ENCODE data around the gene OXCT1.
"Not testable (repeated sequence)": the region's sequence is repeated elsewhere in the genome, so short reads cannot be mapped to it uniquely, and the experiment has no call there.

OXCT1 gene

DNA sequence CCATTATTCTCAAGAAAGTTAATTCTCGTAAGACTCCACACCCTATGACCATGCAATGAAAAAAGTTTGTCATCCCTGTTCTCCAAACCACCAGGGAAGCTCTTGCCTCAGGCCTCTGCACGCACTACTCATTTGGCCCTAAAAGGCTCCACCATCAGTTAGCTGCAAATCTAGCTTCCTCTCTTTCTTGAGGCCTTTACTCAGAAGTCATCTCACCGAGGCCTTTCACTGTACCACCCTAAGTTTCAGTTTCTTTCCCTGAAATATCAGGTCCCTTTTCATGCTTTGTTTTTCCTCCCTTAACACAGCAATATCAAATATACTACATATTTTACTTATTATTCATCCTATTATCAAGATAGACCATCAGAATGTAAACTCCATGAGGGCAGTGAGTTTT is 39.1 kb downstream of the OXCT1 start:
- Mint-ChIP-seq H3K27ac (no peak overlapping the region), H3K27me3 (no peaks in the 10 kb centered on the region), H3K4me1 (ENCODE audit: low read depth) (no peaks in the 10 kb centered on the region), H3K4me3 (no peak overlapping the region), H3K36me3 (ENCODE audit: low read depth) (peaks cover 18% of the 10 kb centered on the region), H3K9me3 (no peaks in the 10 kb centered on the region)
- intact Hi-C loops (cut with micrococcal nuclease) = no loop called here

DNA sequence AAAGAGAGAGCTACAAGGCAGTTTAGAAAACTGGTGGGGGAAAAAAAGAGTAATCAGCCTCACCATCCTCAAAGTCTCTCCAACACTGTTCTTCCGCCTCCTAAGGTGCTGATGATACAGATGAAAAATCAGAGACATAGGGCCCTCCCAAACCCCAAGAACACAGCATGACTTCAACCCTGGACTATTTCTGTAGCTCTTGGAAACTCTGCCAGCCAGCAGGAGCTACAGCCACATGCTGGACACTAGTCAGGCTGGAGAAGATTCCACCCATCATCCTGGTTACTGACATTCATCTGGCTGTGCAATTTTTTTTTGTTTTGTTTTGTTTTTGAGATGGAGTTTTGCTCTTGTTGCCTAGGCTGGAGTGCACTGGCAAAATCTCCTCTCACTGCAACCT is 42.4 kb downstream of the OXCT1 start:
- H3K36me3 Mint-ChIP-seq (ENCODE audit: low read depth) = peaks cover 10% of the 10 kb centered on the region
- intact Hi-C loops (cut with micrococcal nuclease) = no loop called here
- H3K4me3 Mint-ChIP-seq = no peak overlapping the region
- H3K27ac Mint-ChIP-seq = no peak overlapping the region
- H3K9me3 Mint-ChIP-seq = no peaks in the 10 kb centered on the region
- H3K4me1 Mint-ChIP-seq (ENCODE audit: low read depth) = no peaks in the 10 kb centered on the region
- H3K27me3 Mint-ChIP-seq = no peaks in the 10 kb centered on the region

DNA sequence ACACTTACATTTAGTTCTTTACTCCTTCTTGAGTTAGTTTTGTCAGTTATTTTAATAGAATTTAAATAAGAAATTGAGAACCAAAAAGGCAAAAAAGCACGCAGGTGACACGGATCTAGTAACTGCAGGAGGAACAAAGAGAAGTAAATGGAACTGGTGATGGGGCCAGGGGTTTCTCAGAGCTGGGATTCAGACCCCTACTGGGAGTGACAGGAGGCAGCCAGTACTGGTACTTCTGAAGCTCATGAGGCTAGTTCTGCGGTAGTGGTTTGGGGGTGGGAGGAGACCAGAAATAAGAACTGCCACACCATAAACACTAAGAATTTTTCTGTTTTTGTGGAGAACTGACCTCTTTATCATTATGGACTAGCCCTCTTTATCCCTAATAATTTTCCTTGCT is 48.2 kb downstream of the OXCT1 start:
- Mint-ChIP-seq H3K9me3 (no peaks in the 10 kb centered on the region), H3K36me3 (ENCODE audit: low read depth) (no peaks in the 10 kb centered on the region), H3K4me3 (no peak overlapping the region), H3K27me3 (no peaks in the 10 kb centered on the region), H3K4me1 (ENCODE audit: low read depth) (peaks cover 6% of the 10 kb centered on the region), H3K27ac (no peak overlapping the region)
- intact Hi-C loops (cut with micrococcal nuclease) = no loop called here

DNA sequence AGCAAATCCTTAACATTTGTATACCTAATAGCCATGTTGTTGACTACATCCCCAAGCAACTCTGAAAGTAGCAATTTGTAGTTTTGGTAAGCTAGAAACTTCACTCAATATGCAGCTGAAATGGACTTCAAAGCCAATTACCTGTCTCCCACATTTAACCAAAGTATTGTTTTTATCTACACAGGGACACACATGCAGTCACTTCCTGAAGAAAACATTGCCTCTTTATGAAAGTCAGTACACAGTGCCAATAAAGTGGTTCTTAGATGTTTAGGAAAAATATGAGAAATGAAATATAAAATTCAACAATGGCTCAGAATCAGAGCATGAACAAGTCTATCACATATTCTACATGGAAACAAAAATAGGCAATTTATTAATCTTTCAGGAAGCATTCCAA is 49.2 kb downstream of the OXCT1 start:
- Mint-ChIP-seq H3K36me3 (ENCODE audit: low read depth) (no peaks in the 10 kb centered on the region), H3K27me3 (no peaks in the 10 kb centered on the region), H3K4me1 (ENCODE audit: low read depth) (peaks cover 6% of the 10 kb centered on the region), H3K4me3 (no peak overlapping the region), H3K27ac (no peak overlapping the region), H3K9me3 (no peaks in the 10 kb centered on the region)
- intact Hi-C loops (cut with micrococcal nuclease) = no loop called here

DNA sequence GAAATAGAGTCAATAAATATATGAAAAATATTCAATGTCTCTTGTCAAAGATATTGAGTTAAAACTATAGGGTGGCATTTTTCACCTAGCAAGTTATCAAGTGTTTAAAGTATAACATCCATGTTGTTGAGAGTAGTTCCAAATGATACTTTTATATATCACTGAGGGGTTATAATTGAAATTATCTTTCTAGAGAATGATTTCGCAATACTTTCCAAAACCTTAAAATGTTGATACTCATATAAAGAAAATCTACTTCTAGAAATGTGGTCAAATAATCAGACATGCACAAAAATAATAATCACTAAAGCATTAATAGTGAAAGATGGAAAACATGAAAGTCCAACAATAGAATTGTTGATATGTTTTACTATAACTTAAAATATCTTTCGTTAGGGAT is 50.1 kb downstream of the OXCT1 start:
- Mint-ChIP-seq H3K9me3 (no peaks in the 10 kb centered on the region), H3K36me3 (ENCODE audit: low read depth) (no peaks in the 10 kb centered on the region), H3K27me3 (no peaks in the 10 kb centered on the region), H3K4me1 (ENCODE audit: low read depth) (peaks cover 6% of the 10 kb centered on the region), H3K4me3 (no peak overlapping the region), H3K27ac (no peak overlapping the region)
- intact Hi-C loops (cut with micrococcal nuclease) = no loop called here

DNA sequence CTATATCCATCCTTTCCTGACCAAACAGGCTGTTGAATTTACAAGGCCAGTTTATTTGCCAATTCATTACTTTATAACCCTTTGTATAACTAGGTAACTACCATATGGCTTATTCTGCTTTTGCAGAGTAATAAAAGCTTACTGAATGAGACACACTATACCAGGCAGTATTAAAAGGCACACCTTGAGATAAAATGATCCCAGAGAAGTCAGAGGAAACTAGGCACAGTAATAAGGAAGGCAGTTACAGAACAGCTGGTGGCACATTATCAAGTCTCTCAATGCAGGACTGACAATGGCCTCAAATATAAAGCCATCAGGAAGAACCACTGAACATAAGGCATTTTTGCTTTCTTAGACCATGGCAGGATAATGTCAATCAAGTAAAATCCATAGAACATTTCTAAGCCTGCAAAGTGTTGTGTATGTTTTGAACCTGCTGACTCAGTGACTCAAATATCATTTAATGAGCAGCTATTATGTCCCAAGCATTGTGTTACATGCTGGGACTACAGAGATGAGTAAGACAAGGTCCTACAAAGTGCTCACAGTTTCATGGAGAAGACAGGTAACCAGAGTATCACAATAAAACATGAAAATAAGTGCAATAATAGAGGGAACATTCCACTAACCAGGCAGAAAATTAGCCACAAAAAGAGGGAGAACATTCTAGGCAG is 52.5 kb downstream of the OXCT1 start:
- Mint-ChIP-seq H3K27ac (no peak overlapping the region), H3K36me3 (ENCODE audit: low read depth) (no peaks in the 10 kb centered on the region), H3K27me3 (no peaks in the 10 kb centered on the region), H3K9me3 (no peaks in the 10 kb centered on the region), H3K4me1 (ENCODE audit: low read depth) (peaks cover 12% of the 10 kb centered on the region), H3K4me3 (no peak overlapping the region)
- intact Hi-C loops (cut with micrococcal nuclease) = no loop called here

DNA sequence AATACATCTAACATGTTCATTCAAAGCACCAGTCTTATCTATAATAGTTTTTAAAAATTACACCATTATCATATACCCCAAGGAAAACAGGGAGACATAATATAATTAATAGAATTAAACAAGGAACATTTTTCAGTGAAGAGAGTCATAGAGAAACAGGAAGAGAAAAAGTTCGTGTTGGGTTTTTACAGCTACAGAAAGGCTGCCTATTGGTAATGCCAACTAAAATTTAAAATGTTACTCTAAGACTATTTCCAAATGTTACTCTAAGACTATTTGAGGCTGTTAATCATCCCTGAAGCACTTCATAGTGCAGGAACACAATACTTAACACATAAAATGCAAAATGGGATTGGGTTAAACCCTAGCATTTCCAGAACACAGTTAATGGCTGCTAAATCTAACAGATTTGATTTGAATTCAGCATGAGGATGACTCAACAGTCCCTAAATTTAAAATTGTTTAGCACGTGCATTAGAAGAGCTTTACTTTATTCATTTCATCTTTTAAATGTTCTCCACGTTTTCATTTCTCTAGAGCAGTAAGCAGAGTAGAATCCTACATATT is 54.5 kb downstream of the OXCT1 start:
- no peaks in the 10 kb centered on the region for H3K27me3 Mint-ChIP-seq
- intact Hi-C loops (cut with micrococcal nuclease) = no loop called here
- H3K27ac Mint-ChIP-seq = no peak overlapping the region
- peaks cover 20% of the 10 kb centered on the region for H3K4me1 Mint-ChIP-seq (ENCODE audit: low read depth)
- no peaks in the 10 kb centered on the region for H3K36me3 Mint-ChIP-seq (ENCODE audit: low read depth)
- no peak overlapping the region for H3K4me3 Mint-ChIP-seq
- H3K9me3 Mint-ChIP-seq = no peaks in the 10 kb centered on the region

DNA sequence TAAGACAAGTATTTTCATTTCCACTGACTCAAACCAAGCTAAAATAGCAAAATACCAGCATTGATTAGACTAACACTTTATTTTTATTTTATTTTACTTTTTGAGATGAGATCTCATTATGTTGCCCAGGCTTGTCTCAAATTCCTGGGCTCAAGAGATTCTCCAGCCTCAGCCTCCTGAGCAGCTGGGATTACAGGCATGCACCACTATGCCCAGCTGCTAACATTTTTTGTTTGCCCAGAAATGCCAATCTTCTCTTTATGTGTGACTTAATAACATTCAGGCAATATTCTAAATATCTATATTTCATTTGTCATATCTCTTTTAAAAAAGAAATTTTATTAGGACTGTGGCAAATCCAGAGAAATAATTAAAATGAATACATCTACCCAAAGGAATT is 55.0 kb downstream of the OXCT1 start:
- no peak overlapping the region for H3K27ac Mint-ChIP-seq
- H3K9me3 Mint-ChIP-seq = no peaks in the 10 kb centered on the region
- H3K27me3 Mint-ChIP-seq = no peaks in the 10 kb centered on the region
- intact Hi-C loops (cut with micrococcal nuclease) = no loop called here
- no peaks in the 10 kb centered on the region for H3K36me3 Mint-ChIP-seq (ENCODE audit: low read depth)
- peaks cover 20% of the 10 kb centered on the region for H3K4me1 Mint-ChIP-seq (ENCODE audit: low read depth)
- no peak overlapping the region for H3K4me3 Mint-ChIP-seq

DNA sequence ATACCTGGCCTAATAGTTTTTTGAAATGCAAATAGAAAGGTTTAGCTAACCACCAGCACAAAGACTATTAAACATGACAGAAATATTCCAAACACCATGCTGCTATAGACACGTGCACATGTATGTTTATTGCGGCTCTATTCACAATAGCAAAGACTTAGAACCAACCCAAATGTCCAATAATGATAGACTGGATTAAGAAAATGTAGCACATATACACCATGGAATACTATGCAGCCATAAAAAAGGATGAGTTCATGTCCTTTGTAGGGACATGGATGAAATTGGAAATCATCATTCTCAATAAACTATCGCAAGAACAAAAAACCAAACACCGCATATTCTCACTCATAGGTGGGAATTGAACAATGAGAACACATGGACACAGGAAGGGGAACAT is 55.9 kb downstream of the OXCT1 start:
- H3K4me3 Mint-ChIP-seq; H3K9me3 Mint-ChIP-seq; H3K27ac Mint-ChIP-seq; H3K27me3 Mint-ChIP-seq; H3K36me3 Mint-ChIP-seq (ENCODE audit: low read depth); intact Hi-C loops (cut with micrococcal nuclease): not testable (repeated sequence)
- peaks cover 20% of the 10 kb centered on the region for H3K4me1 Mint-ChIP-seq (ENCODE audit: low read depth)

DNA sequence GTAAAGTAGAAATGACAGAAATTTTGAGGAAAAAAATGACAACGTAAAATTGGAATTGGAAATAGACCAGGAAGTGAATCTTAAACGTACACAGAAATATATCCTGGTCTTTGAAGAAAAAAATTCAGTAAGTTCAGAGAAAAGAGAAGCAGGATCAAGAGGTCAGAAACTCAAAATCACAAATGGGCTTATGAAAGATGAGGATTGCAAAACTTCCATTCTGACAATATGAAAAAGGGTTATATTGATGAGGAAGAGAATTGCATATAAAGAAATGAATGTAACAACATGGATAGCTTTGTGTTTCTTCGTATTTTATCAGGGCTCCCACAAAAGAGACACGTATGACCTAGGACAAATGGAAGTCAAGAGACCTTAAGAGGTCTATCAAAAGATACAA is 58.1 kb downstream of the OXCT1 start:
- Mint-ChIP-seq H3K4me1 (ENCODE audit: low read depth) (peaks cover 14% of the 10 kb centered on the region), H3K9me3 (no peaks in the 10 kb centered on the region), H3K4me3 (no peak overlapping the region), H3K27me3 (no peaks in the 10 kb centered on the region), H3K36me3 (ENCODE audit: low read depth) (no peaks in the 10 kb centered on the region), H3K27ac (no peak overlapping the region)
- intact Hi-C loops (cut with micrococcal nuclease) = no loop called here

DNA sequence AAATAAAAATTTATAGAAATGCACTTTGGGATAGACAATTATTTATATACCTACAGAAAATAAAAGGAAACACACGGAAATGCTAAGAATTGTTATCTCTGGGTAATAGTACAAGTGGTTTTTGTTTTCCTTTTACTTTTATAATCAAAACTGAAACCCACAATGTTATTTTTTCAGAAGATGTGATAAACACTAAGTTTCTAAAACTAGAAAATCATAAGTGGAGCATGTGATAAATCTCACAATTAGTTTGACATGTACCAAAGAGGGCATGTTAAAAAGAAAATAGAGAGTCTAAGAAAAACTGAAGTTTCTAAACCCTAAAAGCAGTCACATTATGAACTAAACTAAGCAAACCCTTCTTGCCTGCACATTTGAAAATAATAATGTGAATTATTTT is 61.1 kb downstream of the OXCT1 start:
- H3K27me3 Mint-ChIP-seq = no peaks in the 10 kb centered on the region
- intact Hi-C loops (cut with micrococcal nuclease) = no loop called here
- H3K27ac Mint-ChIP-seq = no peak overlapping the region
- H3K9me3 Mint-ChIP-seq = peaks cover 10% of the 10 kb centered on the region
- H3K36me3 Mint-ChIP-seq (ENCODE audit: low read depth) = peaks cover 10% of the 10 kb centered on the region
- no peak overlapping the region for H3K4me3 Mint-ChIP-seq
- peaks cover 14% of the 10 kb centered on the region for H3K4me1 Mint-ChIP-seq (ENCODE audit: low read depth)

DNA sequence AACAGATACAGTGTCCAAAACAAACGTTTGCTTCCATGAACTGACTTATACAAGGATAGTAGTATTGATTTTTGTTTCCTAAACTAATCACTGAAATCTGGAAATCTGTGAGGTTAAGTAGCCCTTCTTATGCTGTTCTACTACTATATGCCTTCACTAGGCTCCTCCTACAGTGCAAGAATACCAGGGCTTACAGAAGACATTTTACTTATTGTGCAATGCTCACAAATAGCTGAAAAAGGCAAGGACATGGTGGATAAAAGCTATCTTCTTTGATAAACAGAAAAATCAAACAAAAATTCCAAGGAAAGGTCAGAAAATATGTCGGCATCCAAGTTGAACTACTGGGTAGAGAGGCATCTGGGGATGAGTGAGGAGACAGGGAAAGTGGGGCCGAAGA is 61.9 kb downstream of the OXCT1 start:
- H3K27me3 Mint-ChIP-seq = no peaks in the 10 kb centered on the region
- H3K36me3 Mint-ChIP-seq (ENCODE audit: low read depth) = peaks cover 10% of the 10 kb centered on the region
- peaks cover 13% of the 10 kb centered on the region for H3K4me1 Mint-ChIP-seq (ENCODE audit: low read depth)
- H3K4me3 Mint-ChIP-seq = no peak overlapping the region
- intact Hi-C loops (cut with micrococcal nuclease) = no loop called here
- peaks cover 10% of the 10 kb centered on the region for H3K9me3 Mint-ChIP-seq
- H3K27ac Mint-ChIP-seq = no peak overlapping the region

DNA sequence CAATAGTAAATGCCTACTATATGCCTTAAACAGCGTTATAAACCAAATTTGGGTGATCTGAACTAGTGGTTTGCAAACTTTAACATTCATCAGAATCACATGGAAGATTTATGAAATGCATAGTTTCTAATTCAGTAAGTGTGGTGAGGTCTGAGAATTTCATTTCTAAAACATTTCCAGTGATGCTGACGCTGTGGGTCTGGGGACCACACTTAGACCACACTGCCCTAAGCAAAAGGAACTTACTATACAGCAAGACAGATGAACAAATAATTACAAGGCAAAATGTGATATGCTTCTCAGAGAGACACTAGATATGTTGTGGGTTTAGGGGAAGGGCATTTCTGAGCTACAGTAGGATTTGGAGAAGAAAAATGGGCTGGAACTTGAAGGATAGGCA is 72.6 kb downstream of the OXCT1 start:
- Mint-ChIP-seq H3K4me1 (ENCODE audit: low read depth) (no peaks in the 10 kb centered on the region), H3K27ac (no peak overlapping the region), H3K9me3 (no peaks in the 10 kb centered on the region), H3K36me3 (ENCODE audit: low read depth) (no peaks in the 10 kb centered on the region), H3K27me3 (no peaks in the 10 kb centered on the region), H3K4me3 (no peak overlapping the region)
- intact Hi-C loops (cut with micrococcal nuclease) = no loop called here

DNA sequence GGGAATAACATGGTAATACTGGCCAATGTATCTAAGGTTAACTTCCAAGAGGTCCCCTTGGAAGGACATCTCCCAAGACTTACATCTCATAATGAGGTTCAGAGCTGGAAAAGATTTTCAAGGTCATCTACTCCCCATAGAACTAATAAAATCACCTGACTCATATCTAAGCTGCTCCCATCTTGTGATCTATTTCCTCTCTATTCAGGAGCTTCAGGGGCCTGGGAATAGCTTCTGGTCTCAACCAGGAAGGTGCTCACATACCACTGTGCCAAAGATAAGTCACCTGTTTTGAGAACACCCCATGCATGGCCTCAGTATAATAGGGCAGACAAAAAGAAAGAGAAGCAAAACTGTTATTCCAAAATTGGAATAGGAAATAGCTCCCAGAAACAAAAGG is 74.2 kb downstream of the OXCT1 start:
- H3K4me3 Mint-ChIP-seq = no peak overlapping the region
- no peaks in the 10 kb centered on the region for H3K9me3 Mint-ChIP-seq
- H3K27me3 Mint-ChIP-seq = no peaks in the 10 kb centered on the region
- H3K4me1 Mint-ChIP-seq (ENCODE audit: low read depth) = no peaks in the 10 kb centered on the region
- intact Hi-C loops (cut with micrococcal nuclease) = no loop called here
- H3K36me3 Mint-ChIP-seq (ENCODE audit: low read depth) = no peaks in the 10 kb centered on the region
- H3K27ac Mint-ChIP-seq = no peak overlapping the region

DNA sequence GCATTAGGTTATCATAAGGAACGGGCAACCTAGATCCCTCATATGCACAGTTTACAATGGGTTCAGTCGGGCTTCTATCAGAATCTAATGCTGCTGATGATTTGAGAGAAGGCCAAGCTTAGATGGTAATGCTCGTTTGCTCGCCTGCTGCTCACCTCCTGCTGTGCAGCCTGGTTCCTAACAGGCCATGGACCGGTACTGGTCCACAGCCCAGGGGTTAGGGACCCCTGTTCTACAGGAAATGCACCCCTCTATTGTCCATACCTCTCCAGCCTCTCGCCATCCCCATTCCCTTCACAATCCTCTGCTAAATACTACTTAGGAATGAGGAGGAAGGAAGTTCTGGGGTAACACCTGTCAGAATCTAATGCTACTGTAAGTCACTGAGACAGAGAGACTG is 75.1 kb downstream of the OXCT1 start:
- intact Hi-C loops (cut with micrococcal nuclease) = no loop called here
- Mint-ChIP-seq H3K27ac (no peak overlapping the region), H3K4me3 (no peak overlapping the region), H3K36me3 (ENCODE audit: low read depth) (no peaks in the 10 kb centered on the region), H3K9me3 (no peaks in the 10 kb centered on the region), H3K27me3 (no peaks in the 10 kb centered on the region), H3K4me1 (ENCODE audit: low read depth) (no peaks in the 10 kb centered on the region)

All from dendritic cell treated with granulocyte-macrophage colony-stimulating factor and Interleukin-4, amounts not matched to agents 40 ng/mL and 50 ng/mL, for 4 days (primary cell).